ENCODE results near the gene PRIMPOL.

- TF ChIP-seq POLR2A (IDR thresholded peaks at IDR 0.05; ENCODE audit: low read depth, low read length) (no peak), POLR2AphosphoS5 (IDR thresholded peaks at IDR 0.05; ENCODE audit: low read depth, low read length) (no peak), POU2F2 (IDR thresholded peaks at IDR 0.05; ENCODE audit: low read depth, low read length) (no peak)
Measured at GRCh38 chr4:184660978-184661377, 11.4 kb downstream of the PRIMPOL start.
